Measurements from ENCODE around the gene KIAA1755.
"Not testable (repeated sequence)": the region's sequence is repeated elsewhere in the genome, so short reads cannot be mapped to it uniquely, and the experiment has no call there.

The KIAA1755 gene

GRCh38 chr20:38262931-38263330 lies 2.4 kb upstream of the KIAA1755 start:
- DNase-seq, result no peak

DNA sequence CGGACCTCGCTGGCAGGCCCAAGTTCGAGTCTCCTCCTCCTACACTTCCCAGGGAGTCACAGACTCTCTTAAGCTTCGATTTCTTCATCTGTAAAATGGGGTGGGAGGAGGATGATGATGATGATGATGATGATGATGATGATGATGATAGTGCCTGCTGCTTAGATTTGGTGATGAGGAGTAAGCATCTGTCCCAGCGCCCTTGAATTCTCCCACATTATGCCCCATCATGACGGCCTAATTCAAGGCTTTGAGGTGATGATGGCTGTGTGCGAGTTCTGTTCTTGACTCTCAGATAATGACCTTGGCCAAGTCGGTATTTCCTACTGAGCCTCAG lies 487 bp upstream of the KIAA1755 start:
- no peak for DNase-seq

- no peak for DNase-seq
These were observed 534 bp downstream of the KIAA1755 start for GRCh38 chr20:38260025-38260377.

DNA sequence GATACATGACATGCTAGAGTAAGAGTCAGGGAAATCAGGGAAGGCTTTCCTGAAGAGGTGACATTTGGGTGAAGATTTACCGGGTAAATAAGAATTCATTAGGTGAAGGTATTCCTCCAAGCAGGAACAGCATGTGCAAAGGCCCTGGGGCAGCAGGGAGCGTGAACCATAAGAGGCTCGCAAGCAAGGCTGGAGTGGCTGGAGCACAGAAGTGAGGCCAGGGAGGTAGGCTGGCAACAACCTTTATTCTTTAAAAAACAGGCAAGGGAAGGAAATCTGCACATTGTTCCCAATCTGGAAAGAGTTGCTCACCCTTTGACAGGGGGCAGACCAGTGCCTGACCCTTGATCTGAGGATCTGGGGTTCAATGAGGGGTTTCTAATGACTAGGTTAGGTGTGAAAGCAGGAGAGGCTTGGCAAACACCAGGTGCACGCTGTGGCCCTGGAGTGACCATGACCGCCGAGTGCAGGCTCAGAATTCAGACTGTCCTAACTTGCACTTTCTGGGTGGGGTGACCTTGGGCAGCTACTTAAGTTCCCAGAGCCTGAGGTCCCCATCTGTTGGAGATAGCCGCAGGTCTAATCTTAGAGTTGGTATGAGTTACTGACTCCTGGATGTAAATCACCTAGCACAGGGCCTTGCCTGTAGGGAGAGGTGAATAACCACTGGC lies 1.9 kb downstream of the KIAA1755 start:
- no peak for DNase-seq

GRCh38 chr20:38256966-38257365 lies 3.6 kb downstream of the KIAA1755 start:
- DNase-seq, result no peak

DNA sequence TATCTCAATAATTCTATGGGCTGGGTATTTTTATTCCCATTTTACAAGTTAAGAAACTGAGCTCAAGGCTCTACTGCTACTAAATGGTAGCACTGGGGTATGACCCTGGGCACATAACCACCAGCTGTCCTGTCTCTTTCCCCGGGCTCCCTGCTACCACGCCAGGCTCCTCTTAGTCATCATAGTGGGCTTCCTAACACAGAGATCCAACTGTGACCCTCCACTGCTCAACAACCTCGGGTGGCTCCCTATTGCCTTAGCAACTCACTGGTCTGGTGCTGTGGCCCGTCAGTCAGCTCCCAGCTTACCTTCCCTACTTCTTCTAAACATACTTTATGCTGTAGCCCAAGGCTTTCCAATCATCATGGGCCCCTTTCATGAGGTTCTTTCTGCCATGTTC lies 4.5 kb downstream of the KIAA1755 start:
- no peak for DNase-seq

DNA sequence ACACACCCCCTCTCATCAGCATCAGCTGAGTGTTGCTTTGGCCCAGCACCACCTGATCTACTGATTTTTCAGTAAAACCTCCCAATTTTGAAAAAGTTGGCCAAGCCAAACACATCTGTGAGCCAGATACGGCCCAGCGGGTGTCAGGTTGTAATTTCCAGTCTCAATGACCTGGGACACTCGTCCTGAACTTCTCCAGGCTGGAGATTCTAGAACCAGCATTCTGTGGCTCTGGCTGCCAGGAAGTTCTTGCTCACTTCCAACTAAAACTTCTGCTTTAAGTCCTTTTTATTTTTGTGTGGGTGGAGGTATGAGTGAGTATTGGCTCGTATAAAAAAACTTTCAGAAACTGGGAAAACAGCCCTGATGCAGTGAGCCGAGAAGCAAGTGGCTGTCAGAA lies 5.1 kb downstream of the KIAA1755 start:
- DNase-seq, result no peak

DNA sequence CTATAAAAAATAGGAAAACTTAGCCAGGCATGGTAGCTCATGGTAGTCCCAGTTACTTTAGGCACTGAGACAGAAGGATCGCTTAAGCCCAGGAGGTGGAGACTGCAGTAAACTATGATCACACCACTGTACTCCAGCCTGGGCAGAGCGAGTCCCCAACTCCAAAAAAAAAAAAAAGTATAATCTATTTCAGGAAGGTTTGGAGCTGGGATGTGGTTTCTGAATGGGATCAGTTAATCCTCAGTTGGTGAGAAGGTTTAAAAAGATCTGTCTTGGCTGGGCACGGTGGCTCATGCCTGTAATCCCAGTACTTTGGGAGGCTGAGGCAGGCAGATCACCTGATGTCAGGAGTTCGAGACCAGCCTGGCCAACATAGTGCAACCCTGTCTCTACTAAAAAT lies 5.9 kb downstream of the KIAA1755 start:
- DNase-seq, result not testable (repeated sequence)

DNA sequence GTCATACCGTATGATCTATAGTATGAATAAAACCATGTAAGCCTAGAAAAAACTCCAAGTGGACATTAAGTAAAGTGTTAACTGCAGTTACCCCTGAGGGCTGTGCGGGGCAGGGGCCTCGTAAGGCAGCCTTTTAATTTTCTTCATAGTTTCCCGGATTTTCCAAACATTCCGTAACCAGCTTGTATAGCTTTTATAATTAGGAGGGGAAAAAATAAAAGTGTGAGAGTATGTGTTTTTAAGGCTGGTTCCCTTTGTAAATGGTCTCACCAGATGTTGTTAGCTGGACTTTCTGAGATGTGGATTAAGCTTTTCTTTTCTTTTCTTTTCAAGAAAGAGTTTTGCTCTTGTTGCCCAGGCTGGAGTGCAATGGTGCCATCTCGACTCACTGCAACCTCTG lies 7.0 kb downstream of the KIAA1755 start:
- DNase-seq, result no peak

- no peak for DNase-seq
These were observed 7.9 kb downstream of the KIAA1755 start for GRCh38 chr20:38252292-38253288.

DNA sequence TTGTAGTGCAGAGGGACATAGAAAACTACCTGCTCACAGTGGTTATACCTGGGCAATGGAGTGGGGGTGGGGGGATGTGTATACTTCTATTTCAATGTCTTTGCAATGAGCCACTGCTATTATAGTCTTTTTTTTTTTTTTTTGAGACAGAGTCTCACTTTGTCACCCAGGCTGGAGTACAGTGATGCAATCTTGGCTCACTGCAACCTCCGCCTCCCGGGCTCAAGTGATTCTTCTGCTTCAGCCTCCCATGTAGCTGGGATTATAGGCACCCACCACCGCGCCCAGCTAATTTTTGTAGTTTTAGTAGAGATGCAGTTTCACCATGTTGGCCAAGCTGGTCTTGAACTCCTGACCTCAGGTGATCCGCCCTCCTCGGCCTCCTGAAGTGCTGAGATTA lies 9.1 kb downstream of the KIAA1755 start:
- DNase-seq, result not testable (repeated sequence)

GRCh38 chr20:38250609-38251008 lies 9.9 kb downstream of the KIAA1755 start:
- no peak for DNase-seq

DNA sequence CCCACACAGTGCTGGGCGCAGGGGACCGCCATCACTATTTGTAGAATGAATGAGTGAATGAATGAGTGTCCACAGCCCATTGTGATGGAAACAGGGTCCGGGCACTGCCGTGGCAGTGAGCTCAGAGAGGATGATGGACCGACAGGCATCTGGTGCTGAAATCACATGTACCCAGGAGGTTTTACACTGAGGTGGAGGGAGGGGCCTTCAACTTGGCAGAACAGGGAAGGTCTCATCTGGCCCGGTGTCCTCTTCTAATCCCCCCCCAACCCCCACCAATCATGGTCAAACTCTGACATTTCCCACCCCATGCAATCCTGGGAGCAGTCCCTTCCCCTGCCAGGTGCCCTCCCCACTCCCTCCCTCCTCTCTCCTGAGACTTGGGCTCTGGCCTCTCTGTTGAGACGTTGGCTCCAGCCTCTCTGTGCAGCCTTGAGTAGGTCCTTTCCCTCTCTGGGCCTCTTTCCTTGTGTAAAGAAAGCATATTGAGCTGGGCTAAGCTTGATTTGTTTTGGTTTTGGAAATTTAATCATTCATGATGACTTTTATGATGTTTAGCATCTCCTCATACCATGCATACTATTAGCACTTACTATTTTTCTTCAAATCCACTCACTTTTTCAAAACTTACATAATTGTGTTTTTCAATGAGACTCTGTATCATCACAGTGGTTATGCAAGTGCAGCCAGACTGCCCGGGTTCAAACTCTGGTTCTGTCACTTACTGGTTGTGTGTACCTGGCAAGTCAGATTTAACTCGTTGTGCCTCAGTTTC lies 10.8 kb downstream of the KIAA1755 start:
- DNase-seq, result no peak

GRCh38 chr20:38248133-38248532 lies 12.4 kb downstream of the KIAA1755 start:
- DNase-seq, result no peak

DNA sequence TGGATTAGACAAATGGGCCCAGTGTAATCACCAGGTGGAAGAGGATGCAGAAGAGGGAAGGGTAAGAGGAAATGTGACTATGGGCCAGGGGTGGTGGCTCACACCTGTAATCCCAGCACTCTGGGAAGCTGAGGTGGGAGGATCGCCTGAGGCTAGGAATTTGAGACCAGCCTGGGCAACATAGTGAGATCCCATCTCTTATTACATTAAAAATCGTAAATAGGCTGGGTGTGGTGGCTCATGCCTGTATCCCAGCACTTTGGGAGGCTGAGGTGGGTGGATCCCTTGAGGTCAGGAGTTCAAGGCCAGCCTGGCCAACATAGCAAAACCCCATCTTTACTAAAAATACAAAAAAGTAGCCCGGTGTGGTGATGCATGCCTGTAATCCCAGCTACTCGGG lies 12.8 kb downstream of the KIAA1755 start:
- DNase-seq, result not testable (repeated sequence)

- no peak for DNase-seq
These were observed 13.4 kb downstream of the KIAA1755 start for GRCh38 chr20:38247166-38247509.

GRCh38 chr20:38246357-38247165 lies 14.0 kb downstream of the KIAA1755 start:
- DNase-seq, result no peak

DNA sequence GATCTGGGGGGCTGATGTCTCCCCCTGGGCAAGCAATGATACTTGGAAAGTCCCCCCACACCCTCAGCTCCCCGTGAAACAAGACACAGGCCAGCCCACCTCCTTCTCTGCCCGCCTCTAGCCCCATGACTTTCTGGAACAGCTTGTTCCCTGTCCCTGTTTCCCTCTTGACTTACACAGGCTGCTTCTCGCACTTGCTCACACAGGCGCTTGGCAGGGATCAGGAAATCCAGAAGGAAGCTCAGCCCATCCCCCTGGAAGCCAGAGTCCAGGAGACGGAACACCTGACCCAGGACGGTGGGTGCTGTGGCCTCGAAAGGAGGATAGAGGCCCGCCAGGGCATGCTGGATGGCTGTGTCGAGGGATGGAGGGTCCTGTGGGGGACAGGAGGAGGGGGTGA lies 14.8 kb downstream of the KIAA1755 start:
- no peak for DNase-seq

- DNase-seq, result no peak
These were observed 16.9 kb downstream of the KIAA1755 start for GRCh38 chr20:38243709-38244020.

GRCh38 chr20:38242848-38243708 lies 17.5 kb downstream of the KIAA1755 start:
- DNase-seq, result no peak

DNA sequence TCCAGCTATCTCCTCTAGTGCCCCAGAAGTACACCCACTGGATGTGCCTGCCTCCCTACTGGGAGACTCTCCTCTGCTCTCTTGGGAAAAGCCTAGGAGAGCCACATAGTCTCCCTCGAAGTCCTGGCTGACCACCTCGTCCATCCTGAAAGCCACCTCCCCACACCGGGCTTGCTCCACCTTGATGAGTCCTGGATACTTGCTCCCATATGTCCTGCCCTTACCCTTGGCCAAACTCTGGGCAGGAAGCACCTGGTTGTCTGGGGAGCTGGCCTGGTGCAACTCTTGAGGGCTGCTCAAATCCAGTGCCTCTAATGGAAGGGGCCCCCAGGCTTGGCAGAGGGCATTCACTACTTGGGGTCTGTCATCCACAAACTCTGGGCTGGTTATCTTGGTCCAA lies 19.3 kb downstream of the KIAA1755 start:
- no peak for DNase-seq

DNA sequence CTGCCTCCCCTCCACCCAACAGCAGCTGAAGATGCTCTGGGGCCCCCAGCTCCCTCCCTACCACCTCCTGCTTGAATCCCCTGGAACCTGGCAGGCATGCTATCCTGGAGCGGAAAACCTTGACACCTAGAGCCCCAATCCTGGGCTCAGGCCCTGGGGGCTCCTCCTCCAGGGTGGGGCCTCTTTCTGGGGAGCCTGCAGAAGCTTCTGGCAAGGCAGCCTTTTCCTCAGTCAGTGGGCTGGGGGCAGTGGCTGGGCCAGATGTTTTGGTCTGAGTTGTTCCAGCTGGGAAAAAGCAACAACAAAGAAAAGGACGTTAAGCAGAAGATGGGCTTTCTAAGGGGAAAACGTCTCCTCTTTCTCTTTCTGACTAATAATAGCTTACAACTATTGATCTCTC lies 21.1 kb downstream of the KIAA1755 start:
- no peak for DNase-seq
